Glomerular visceral epithelial cell (primary cell): ENCODE data around the gene SYT6.
A peak's percentile ranks its signal among the peaks of the same experiment; 100 is the strongest.

Experiments used
- DNase-seq: peaks from one replicate; pipeline ENCODE4 v3.0.0-alpha.2; 2016; ENCODE audit errors: extremely low spot score

SYT6 gene

DNA sequence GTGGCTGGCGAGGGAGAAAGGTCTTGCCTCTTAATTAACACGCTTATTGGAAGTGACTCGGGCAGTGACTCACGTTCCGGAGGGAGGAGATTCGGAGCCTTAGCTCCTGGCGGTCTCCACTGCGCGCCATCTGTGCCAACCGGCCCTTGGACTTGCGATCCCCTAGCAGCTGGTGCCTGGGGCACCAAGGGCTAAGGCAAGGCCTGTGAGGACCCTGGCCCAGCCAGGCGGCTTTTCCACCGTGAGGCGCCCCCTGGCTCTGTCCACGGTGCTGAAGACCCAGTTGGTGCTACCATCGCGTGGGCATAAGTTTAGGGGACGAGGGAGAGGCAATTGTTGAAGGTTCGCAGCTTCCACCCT is 1.3 kb upstream of the SYT6 start:
- no peak for DNase-seq

DNA sequence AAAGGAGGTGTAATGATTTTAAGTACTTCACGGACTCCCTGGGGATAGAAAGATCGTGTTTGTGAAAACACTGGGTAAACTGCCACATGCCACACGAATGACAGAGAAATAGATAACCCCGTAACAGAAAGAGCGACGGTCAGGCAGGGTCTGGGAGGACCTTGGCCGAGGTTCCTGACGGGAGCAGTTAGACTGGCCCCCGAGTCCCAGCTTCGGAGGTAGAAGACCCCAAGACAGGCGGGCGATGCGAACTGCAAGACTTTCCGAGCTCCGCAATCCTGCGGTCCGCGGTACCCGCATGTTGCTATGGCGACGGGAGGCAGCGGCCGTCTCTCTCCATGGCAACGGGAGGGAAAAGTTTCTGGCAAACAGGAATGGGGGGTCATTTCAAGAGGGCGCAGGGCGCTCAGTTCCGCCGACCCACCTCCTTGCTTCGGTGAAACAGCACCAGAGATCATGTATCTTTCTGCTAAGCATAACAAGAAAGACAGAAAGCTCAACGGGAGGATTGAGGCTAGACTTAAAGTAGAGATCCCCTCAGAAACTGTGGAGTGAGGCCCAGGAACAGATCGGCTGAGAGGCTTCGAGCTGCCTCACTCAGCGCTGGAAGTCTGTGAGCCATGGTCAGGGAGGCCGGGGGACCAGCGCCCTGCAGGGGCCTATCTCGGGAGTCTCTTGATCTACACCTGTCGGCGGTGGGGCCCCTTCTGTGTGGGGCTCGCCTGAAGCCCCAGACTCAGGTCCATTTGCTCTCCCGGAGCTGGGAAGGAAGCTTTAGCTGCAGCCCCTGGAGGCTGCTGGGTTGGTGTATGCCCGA is 685 bp upstream of the SYT6 start:
- DNase-seq: no peak

DNA sequence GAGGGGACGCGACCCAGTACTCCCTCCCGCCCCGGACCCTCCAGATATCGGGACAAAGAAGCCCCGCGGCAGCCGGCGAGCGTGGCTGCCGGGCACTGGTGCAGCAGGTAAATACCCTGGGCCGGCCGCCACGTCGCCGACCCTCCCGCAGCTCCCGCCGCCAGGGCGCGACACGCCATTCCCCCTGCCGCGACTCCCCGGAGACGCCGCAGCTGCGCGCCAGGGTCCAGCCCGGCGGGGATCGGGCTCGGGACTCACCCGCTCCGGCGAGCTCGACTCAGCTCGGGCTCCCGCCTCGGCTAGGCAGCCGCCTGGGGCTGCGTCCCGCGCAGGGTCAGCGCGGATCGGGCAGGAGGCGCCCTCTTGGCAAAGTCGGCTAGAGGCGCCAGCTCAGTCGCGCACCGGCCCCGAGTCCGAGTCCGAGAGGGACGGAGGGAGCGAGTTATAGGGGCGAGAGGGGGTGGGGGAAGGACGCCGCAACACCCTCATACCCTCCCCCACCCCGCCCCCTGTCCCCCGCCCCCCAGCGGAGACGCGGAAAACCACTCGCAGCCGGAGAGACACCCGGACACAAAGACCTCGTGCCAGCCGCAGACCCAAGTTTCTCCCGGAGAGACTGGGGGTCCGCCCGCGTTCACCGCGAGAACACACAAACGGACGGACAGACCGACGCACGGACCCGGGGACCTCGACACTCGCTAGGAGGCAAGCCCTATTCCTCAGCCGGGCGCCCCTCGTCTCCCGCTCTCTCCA is 985 bp downstream of the SYT6 start:
- DNase-seq: peak; percentile 35

DNA sequence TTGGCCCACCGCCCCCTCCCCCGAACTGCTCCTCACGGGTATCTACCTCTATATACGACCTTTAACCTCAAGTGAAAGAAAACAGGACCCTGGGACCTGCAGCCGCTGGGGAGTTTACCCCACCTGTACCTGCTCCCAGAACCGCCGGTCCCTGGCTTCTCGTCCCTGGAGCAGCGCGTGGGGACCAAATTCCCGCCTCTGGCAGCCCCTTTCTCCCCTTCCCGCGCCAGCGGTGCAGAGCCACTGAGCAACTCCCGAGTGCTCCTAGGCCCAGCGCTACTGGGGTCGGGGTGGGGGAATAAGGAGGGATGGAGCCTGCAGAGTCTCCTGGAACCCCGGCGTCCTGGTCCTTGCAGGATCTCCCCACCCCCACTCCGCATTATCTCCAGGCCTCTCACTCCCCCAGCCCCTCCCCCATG is 1.6 kb downstream of the SYT6 start:
- no peak for DNase-seq

DNA sequence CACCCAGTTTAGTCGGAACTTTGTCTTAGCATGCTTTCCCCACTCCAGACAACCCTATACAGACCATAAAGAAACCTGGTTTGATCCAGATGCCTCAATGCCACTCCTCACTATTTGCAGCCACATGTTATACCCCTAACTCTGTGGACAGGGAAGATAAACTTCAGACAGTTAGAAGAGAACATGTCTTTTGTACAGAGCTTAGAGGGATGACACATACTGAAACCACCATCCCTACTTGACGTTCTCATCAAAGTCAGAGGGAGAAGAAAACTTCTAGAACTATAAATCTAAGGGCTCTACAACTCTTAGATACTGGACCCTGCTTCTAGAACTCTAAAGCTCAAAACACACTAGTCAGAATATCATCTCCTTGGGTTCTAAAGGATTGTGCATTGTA is 3.7 kb downstream of the SYT6 start:
- no peak for DNase-seq

DNA sequence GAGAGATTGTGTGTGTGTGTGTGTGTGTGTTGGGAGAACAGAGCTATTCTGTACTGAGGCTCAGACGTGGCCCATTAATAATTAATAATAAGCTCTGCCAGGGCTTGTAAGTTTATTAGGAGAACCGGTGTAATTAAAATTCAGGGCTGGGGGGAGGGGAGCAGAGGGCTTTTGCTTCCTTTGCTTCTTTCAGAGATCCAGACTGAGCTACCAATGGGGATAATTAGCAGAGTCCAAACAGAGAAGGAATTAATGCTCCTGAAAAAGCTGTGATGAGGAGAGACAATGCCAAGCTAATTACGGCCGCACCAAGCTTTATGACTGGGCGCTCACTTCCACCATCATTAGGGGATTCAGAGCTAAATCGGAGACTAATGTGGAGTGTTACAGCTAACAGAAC is 4.5 kb downstream of the SYT6 start:
- DNase-seq: no peak

DNA sequence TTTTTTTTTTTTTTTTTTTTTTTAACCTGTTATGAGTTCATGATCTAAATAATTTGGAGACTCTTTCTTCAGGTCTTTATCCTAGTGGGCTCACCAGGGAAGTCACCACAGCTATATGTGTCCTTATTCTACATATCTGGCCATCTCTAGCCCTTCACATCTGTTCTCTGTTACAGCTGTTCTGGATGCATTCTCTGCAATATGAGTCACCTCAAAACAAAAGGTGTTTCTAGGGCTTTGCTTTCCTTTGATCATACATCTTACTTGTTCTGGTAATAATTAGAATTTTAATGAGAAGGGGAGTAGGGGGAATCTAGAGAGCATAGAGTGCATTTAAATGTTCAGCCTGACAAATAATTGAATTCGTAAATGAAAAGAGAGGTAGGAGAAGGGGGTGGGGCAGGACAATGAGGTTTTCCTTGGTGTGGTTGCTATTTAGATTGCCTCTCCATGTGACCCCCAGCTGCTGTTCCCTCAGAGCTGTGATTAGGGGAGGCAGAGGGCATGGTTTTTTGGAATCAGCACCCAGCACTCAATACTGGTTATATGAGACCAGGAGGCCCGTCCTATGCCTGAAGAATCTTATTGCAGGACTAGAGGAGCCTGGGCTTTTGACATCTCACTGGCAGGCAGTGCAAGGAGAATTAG is 8.0 kb downstream of the SYT6 start:
- no peak for DNase-seq

DNA sequence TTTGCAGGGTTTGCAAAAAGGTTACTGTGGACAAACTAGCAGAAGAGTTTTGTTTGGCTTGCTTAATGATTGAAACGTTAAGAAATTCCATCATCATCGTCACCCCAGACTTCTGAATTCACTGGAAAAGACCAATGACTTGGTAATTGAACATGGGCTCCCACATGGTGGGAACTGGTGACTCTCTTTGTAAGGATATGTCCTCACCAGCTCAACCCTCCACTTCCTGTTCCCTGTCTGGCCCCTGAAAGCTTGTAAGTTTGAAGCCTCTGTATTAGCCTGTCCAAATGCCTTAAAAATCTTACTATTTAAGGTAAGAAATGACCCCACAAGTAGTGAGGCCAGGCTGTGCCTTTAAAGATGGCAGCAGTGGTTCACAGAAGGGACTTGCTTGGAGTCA is 9.7 kb downstream of the SYT6 start:
- no peak for DNase-seq

DNA sequence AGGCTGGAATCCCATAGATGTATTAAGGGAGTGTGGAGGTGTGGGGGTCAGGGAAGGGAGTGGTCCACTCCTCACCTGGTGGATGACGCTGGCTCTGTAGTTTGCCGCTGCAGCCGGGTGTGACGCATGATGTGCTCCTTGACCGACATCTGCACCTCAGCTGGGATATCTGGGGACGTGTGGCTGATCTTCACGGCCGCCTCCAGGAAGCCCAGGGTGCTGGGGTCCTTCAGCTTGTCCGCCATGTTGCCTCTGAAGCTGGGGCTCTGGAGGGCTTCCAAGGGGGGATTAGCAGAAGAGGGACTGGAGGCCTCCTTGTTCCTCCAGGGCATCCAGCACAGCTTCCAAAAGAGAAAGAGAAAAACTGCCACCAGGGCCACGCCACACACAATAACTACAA is 14.1 kb downstream of the SYT6 start:
- DNase-seq: no peak

DNA sequence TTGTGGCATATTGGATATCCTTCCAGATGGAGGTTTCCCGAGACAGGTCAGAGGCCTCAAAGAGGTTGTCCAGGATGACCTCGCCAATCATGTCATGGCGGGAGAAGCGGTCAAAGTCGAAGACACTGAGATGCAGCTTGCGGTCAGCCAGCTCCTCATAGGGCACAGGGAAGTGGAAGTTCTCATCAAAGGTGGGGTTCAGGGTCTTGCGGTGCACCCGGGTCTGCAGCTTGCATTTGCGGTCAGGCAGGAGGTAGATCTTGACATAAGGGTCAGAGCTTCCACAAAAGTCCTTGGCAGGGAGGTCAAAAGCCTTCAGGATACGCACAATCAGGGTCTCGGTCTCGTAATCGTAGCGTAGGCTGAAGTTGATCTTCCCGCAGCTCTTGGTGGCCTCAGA is 16.2 kb downstream of the SYT6 start:
- no peak for DNase-seq

DNA sequence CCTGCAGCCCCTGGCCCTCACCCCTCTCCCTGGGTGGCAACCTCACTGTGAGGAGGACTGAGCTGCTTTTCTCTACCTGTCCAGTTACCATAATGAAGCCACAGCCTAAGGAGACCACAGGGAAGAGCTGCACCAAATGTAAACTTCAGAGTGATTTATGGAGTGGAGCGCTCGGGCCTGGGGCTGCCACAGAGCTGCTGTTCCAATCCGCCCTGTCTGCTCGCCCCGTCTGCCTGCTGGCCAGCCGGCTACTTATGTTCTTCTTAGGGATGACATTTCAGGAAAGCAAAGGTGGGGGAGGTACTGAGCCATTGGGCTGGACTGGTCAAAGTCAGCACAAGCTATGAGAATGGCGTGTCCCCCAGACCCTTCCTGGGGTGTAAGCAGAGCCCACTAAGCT is 17.9 kb downstream of the SYT6 start:
- DNase-seq: no peak

DNA sequence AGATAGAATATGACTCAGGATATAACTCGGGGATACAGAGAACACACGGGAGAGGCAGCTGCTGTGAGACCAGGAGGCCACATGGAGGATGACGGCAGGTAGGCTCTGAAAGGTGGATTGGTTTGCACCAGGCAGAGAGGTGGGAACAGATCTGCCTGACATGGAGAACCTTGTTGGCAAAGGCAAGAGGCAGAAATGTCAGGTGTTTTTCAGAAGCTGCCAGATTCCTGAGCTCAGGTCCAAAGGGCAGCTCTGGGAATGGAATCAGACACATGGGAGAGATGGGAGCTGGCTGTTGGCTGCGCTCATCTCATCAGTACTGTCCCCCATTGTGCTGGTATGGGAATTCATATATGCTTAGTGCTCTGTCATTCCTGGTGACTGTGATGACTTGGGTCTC is 19.2 kb downstream of the SYT6 start:
- no peak for DNase-seq

DNA sequence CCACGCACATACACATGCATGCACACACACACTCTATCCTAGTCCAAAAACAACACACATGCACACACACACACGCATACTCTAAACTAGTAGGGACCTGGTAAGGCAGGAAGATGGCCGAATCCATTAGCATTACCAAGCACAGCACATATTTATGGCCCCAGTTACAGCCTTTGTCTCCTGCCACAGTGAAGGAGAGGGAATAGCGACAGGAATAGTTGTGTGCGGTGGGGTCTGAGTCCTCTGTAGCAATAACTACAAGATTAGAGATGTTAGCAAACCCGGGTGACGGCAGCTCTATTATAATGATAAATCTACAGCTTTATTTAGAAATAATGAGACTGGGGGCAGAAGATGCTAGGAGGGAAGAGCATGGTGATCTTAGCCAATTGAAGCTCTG is 20.5 kb downstream of the SYT6 start:
- no peak for DNase-seq

DNA sequence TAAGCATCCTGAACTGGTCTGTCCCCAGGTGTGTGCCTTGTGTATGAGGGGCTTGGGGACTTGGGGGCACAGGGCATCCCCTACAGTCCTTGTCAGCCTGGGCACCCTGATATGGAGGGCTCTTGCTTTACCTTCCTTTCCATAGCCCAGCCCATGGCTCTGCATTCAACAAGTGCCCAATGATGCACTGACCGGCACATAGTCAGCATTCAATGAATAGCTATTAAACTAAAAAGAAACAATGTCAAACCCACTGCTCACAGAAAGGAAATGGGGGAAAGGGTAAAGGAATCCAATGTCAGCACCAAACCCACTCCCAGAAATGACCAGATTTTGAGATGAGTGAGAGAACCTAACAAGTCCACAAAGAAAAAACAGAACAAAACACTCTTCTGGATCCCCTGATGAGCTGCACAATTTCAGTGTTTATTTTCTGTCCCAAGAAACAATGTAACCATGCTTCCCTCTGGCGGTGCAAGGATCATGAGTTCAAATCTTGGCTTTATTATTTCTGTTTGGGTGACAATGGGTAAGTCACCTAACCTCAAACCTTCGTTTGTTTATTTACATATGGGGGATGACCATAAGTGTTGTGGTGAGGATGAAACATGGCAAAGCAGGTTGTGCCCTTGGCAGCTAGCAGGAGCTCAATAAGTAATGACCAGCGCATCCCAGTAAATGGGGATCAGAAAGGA is 22.0 kb downstream of the SYT6 start:
- DNase-seq: no peak

DNA sequence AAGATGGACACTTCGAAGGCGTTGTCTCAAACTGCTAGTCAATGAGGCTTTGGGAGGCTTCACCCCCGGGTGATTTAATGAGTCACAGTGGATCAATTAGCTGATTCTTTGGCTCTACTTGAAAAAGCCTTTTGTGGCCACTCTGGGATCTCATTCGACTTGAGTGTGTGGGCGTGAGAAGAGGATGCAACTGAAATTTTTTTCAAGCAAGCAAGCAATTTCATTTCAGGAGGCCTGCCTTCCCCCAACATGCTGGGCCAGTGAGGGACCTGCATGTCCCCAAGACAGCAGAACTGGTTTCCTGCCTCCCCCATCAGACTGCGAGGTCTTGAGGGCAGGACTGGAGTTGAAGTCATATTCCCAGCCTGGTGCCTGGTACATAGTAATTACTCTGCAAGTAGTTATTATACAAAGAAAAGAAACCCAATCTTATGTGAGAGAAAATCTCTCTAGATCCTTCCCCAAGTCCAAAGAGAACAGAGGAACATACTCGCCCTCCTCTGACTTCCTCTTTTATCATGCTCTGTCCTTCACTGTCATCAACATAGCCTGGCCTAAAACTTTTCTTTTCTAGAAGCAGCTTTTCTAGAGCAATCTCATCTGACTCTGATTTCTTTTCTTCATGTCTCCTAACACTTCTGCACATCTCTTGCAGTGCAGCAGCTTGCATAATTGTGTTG is 22.7 kb downstream of the SYT6 start:
- no peak for DNase-seq

DNA sequence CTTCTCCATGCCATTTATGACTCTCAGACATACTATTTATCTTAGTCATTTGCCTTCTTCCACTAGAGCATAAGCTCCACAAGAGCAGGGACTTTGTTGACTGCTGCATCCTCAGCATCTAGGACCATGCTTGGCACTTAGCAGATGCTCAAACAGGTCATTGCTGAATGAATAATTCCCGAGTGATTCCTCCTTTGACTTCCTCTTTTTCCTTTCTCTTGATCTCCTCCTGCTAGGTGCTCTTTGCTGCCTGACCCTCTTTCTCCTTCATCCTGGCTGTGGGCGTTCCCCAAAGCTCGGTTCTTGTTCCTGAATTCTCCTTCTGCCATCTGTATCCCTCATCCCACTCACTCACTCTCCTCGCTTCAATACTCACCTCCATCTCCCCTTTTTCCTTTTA is 23.5 kb downstream of the SYT6 start:
- DNase-seq: no peak

DNA sequence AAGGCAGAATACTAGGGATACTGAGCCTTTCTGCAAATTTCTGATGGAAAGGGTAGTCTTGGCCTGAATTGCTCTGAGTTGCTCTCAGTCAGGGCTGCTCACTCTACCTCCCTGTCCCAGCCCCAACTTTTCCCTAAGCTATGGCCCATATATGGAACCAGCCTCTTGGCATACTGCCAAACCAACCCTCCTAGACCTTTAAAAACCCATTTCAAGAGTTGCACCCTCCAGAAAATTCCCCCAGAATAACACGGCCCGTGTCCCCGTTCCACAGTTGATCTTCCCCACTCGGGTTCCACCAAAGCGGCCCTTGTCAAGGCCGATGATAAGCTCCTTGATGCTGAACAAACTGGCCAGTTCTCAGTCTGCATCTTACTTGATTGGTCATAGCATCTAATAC is 25.4 kb downstream of the SYT6 start:
- no peak for DNase-seq

DNA sequence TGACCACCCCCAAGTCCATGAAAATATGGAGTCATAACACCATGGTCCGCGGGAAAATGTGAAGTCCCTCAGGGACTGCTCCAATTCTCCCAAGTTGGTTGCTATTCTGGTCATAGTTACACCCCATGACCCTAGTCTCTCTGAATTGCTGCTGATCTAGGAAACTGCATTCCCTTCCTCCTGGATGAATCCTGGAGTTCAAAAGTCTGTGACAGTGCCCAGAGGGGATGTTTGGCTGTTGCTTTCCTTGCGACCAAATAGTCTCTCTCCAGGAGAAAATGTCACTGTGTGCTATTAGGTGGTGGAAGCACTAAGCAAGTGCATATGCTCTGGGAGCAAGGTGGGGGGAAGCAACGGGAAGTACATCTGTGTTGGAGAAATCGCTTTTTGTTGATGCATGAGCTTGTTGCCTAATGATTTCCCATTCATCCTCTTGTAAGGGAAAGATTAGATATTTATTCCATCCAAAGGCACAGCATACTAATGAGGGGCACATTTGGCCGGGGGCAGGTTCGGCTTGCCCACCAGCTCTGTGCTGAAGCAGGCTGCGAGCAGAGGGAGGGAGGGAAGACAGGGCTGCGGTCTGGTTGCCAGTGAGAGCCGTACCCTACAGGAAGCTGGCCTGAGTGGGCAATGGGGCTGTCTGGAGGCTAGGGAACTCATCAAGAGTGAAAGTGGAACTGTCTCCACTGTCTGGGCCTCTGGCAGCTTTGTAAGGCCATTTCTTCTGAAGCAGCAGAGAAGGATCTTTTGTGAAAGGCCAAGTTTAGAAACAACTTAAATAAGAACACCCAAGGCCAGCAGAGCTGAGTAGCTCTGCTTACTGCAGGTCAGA is 27.2 kb downstream of the SYT6 start:
- no peak for DNase-seq

DNA sequence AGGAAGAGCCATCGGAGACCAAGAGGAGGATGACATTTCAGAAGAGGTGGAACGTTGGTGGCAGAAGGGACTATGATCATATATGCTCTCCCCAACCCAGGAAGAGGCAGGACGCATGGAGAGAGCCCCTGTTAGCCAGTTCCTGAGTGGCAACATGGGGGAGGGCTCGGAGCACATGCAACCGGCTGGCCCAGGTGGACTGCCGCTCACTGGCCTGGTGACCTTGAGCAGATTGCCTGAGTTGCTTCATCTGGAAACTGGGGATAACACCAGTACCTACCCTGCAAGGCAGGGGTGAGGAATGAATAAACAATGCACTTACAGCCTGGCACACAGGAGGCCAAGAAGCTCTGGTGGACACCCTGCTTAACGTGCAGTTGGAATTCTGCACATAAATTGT is 29.0 kb downstream of the SYT6 start:
- no peak for DNase-seq

DNA sequence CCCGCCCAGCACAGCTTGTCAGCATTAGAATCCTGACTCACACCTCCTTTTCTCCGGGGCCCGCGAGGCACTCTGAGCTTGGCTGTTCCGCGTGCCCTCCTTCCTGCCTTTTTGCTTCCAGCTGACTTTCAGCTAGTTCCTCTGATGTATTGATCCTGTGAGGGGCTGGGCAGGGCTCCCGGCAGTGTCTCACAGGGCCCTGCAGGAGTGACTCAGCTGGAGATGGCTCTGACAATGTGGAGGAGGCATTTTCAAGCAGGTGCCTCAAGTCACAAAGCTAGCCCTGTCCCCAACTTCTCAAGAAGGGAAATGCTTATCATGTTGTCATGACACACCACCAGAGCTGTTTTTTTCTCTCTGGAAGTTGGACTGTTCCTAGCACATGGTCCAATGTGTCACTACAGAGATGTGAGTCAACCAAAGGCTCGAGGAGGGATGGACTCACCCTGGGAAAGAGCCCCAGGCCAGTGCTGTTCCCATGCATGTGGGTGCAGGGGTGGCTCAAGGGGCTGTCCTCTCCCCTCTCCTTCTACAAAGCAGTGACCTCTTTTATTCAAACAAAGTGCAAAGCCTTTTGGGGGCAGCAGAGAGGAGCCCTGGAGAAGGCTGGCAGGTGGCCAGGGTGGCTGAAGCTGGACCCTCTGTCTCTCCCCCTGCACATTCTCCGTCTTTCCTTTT is 30.6 kb downstream of the SYT6 start:
- no peak for DNase-seq
